Glomerular visceral epithelial cell (primary cell): ENCODE data around the gene SETD1A.

Source experiments
- DNase-seq: peaks from one replicate; pipeline ENCODE4 v3.0.0-alpha.2; 2016; ENCODE audit errors: extremely low spot score

Gene SETD1A

GRCh38 chr16:30929167-30929566 lies 28.4 kb upstream of the SETD1A start:
- no peak for DNase-seq

DNA sequence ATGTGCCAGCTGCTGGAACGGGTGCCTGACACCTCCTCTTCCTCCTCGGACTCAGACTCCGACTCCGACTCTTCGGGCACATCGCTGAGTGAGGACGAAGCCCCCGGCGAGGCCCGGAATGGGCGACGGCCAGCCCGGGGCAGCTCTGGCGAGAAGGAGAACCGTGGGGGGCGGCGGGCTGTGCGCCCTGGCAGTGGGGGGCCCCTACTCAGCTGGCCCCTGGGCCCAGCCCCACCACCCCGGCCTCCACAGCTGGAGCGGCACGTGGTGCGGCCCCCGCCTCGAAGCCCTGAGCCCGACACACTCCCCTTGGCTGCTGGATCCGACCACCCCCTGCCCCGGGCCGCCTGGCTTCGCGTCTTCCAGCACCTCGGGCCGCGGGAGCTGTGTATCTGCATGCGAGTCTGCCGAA lies 27.4 kb upstream of the SETD1A start:
- DNase-seq, result no peak

DNA sequence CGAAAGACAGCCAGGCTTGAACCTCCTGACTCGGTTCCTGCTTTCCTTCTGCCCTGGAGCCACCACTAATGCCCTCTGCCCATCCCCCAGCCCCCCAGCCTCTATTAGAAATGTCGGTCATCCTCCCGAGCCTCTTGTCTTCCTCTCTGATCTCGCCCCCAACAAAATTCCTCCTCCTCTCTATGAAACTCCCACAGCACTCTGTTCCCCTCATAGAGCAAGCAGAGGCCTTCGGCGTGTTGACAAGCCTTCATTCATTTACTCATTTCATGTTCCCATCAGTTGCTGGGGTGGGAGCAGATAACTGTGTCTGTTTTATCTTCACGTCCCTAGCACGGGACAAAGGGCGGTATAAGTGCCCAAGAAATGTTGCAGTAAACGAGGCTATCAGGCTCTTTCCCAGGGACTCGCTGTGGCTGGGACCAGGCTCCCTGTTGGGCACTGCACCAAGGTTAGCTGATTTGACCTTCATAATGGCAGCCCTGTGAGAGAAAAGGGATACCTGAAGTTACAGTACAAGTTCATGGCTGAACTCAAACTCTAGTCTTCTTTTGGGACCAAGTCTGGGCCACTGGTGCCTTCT lies 26.4 kb upstream of the SETD1A start:
- no peak for DNase-seq

DNA sequence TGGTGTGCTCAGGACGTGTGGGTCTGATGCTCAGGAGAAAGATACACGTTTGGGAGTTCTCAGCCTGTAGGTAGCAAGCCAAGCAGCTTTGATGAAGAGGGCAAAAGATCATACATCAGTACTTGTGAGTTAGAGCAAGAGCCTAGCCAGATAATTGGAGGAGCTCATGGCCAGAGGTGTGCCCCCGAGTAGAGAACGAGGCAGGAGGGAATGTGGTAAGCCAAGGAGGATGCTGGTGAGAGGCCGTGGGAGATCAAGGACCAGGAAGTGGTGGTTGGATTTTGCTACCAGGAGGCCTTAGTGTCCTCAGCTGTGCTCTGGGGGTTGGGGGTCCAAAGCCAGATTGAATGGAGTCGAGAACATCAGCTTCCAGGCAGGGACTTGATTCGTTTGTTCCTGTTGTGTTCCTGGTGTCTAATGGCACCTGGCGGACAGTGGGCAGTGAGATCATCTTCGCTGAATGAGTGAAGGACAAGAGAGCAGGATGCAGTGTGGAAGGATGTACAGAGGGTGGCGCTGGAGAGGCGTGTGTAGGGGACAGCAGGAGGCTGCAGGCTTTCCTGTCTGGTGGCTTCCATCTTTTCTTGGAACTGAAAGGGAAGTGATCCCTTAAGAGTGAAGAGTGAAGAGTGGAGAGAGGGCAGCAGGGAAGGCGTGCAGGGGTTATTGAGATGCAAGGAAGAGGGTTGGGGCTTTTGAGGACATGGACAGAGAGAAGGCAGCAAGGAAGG lies 22.6 kb upstream of the SETD1A start:
- peak; percentile 31 for DNase-seq

DNA sequence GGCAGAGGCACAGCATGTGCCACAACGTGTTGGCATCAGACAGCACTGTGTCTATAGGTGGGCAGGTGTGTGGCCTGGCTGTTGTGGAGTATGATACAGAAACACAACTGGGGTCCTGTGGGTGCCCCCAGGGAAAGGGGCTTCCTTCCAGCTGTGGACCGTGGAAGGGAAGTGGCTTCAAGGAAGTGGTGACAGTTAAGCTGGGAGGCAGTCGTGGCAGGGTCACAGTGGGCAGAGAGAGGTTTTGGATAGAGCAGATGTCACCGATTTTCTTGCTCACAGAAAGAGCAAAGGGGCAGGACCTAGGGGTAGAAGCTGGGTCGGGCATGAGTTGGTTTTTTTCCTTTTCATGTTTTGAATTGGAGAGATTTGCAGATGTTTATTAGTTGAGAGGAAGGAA lies 19.9 kb upstream of the SETD1A start:
- DNase-seq, result no peak

DNA sequence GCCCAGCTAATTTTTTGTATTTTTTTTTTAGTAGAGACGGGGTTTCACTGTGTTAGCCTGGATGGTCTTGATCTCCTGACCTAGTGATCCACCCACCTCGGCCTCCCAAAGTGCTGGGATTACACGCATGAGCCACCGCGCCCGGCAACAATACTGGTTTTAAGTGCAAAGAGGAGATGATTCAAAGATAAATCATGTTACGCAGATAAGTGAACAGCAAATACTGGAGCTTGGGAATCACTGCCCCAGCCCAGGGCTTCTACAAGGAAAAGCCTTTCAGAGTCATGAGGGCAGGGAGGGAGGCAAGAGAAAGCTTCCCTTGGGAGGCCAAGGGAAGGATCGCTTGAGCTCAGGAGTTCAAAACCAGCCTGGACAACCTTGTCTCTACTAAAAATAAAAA lies 18.0 kb upstream of the SETD1A start:
- peak; percentile 43 for DNase-seq

DNA sequence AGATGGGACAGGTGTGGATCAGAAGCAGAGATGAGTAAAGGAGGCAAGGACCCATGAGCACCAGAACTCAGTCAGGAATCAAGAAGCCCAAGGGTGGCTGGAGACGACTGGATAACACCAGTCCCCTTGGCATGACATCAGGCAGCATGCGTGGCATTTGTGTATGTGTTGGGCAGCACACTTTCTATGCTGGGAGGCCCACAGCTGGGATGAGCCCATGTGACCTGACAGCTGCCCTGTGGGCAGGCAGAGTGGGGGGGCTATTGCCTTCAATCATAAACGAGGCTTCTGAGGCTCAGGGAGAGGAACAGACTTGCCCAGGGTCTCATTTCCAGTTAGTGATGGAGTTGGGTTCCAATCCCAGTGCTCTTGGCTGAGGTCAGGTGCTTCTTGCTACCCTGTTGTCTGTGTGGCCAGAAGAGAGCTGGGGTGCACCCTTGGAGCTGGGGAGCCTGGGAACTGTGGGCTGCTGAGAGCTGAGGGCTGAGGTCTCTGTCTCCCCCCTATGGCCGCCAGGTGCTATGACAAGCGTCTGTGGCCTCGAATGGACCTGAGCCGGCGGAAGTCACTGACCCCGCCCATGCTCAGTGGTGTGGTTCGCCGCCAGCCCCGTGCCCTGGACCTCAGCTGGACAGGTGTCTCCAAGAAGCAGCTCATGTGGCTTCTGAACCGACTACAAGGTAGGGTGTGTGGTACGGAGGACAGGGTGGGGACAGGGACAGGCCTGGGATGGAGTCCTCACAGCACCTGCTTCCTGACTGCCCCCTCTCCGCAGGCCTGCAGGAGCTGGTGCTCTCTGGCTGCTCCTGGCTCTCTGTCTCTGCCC lies 15.7 kb upstream of the SETD1A start:
- peak; percentile 79 for DNase-seq

- no peak for DNase-seq
Observed at GRCh38 chr16:30942426-30942806, 15.1 kb upstream of the SETD1A start.

- DNase-seq, result no peak
Observed at GRCh38 chr16:30944352-30944751, 13.2 kb upstream of the SETD1A start.

GRCh38 chr16:30946671-30947540 lies 10.6 kb upstream of the SETD1A start:
- no peak for DNase-seq

- no peak for DNase-seq
Observed at GRCh38 chr16:30947541-30947858, 10.1 kb upstream of the SETD1A start.

DNA sequence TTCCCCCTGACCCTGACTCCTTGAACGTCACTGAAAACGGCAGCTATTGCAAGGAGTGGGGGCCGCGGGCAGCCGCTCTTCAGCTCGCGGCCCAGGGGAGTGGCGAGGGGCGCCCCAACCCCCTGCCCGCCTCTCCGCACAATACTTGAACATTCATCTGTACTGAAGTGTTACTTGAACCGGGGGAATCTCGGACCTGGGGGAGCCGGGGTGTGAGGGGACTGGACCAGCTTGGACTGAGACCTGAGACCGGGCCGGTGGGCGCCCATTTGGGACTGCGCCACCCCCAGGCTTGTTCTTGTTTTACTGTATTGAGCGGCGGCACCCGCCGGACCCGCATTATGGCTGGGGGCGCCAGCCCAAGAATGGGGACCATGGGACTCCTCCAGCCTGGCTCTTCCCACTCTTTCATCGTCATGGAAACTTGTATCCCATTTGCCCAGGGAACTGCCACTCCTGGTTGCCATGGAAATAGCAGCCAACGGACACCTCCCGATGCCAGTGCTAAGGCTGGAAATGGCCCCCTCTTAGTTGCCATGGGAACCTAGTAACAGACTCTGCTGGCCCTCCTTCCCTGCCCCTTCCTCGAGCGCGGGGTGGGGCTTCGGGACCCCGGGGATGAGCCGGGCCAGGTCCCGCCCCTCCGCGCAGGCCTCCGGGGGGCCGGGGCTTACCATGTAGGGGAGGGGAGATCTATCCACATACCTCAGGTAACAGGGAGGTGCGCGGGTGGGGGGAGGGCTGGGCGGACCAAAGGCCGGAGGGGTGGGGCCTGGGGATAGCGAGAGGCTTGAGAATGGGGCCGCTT lies 9.5 kb upstream of the SETD1A start:
- DNase-seq, result peak; percentile 88

DNA sequence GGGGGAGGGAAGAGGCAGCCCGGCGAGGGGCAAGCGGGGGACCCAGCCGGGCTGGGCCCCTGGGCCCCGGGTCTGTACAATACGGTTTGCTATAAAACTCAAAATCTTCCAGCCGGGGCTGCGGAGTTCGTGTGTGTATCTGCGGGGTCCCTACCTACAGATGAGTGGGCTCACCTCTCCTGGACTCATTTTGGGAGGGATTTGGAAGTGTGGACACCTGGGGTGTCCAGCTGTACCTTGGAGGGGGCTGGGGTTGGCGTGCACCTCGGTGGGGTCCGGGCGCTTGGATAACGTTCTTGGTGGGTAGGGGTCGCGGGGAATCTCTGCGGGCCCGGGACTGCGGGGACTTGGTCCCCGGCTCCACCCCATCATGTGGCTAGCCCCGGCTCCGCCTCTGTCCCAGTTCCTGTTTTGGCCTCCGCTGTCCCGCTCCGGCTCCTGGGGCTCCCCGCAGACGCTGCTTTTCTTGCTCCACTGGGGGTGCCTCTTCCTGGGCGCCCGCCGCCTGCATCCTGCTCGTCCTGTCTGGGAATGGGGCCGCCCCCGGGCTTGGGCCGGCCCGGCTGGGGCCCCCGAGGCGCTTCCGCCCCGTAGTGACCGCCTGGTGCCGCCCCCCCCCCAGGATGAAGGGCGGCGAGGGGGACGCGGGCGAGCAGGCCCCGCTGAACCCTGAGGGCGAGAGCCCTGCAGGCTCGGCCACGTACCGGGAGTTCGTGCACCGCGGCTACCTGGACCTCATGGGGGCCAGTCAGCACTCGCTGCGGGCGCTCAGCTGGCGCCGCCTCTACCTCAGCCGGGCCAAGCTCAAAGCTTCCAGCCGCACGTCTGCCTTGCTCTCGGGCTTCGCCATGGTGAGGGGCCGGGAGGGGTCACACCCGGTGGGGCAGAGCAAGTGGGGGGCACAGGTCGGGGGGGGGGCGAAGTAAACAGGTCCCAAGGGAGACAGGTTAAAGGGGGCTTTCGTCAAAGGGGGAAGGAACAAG lies 8.6 kb upstream of the SETD1A start, which contains the start of gene ORAI3:
Gene ORAI3, plus strand, starts transcription at position 402 of the 983 bp plus-strand sequence. Its CDS starts 222 bp downstream, at position 624.
- peak; percentile 64 for DNase-seq

DNA sequence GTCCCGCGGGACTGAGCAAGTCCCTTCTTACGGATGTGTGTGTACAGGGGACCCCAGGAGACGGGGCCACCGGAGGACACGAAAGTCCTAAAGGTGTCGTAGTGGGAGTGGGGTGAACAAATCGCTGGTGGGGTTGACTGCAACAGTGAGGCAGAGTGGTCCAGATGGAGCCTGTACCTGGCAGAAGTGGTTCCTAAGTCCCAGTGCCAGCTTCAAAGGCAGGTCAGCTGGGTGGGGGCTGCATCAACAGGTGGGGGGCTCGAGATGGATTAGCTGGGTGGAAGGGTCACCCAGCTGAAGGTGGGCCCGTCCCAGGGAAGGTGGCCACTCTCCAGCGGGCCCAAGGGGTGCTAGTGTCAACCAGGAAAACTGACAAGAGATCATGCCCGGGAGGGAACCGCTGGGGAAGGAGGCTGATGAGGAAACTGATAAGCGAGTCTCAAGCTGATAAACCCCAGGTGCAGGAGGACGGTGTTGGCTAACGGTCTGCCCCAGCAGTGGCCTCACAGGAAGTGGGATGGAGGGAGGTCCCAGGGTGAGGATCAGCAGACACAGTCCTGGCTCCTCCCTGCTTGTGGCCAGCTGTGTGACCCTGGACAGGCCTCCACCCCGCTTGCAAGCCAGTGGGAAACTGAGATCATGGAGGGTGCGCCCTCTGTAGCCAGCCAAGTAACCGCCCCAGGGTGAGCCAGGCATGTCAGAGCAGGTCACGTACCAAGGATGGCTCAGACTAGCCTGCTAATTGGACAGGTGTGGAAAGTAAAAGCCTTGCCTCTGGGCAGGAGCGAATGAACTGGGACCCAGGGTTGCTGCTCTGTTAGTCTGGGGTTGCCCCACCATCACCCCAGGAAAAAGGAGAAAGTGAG lies 7.7 kb upstream of the SETD1A start:
- peak; percentile 92 for DNase-seq

DNA sequence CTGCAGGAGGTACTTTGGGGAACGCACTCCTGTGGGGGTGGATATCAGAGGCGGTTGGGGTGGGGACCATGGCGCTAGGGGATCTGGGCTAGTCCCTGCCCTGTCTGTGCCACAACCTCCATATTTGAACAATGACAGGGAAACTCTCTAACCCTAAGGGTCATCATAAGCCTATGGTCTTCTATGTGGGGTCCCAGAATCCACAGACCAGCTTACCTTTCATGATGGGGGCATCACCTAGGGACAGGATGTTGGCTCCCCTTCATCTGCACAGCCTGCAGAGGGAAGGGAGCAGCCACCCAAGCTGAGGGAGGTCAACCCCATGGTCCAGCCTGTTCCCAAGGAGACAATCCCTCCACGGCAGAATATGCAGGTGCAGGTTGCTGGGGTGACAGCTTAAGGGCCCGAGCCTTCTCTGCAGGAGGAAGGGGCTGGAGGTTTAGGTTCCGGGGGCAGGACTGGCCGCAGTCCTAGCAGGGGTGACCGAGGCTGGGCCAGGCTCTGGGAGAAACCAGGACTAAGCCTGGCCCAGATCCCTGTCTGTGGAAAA lies 7.0 kb upstream of the SETD1A start:
- no peak for DNase-seq

DNA sequence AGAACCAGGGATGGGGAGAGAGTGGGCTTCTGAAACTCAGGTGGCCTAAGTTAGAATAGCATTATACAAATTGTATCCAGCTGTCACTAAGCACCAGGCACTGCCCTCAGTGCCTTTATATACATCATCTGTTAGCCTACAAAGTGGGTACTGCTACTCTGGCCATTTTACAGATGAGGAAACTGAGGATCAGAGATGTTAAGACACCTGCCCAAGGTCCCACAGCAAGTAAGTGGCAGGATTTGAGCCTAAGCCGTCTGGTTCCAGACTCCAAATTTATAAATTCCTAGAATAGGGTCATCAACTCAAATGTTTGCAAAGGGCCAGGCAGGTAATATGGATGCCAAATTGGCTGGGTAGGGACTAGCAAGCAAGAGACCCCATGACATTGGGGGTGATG lies 6.4 kb upstream of the SETD1A start:
- no peak for DNase-seq

DNA sequence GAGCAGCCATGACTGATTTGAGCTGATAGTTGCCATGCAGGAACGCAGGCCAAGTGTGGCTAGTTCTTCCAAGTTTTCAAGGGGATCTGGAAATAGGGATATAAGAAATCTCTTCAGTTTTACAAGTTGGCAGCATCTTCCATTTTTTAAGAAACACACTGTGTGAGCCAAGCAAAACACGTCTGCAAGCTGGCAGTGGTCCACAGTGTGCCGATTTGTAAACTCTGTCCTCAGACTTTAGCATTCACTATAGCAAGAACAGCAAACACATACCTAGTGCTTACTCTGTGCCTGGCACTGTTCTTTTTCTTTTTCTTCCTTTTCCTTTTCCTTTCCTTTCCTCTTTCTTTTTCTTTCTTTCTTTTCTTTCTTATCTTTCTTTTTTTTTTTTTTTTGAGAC lies 5.8 kb upstream of the SETD1A start:
- no peak for DNase-seq

GRCh38 chr16:30953111-30953510 lies 4.4 kb upstream of the SETD1A start:
- DNase-seq, result no peak
